NCI-H774 (cell line): ENCODE results near the gene TMEM106C.
"Not testable (repeated sequence)": the region's sequence is repeated elsewhere in the genome, so short reads cannot be mapped to it uniquely, and the experiment has no call there.

ENCODE experiments used
- DNase-seq: peaks from one replicate; lab custom pipeline; 2025; lab: John Stamatoyannopoulos, UW

TMEM106C gene

GRCh38 chr12:47949441-47950341 lies 13.7 kb upstream of the TMEM106C start:
- peak; percentile 29 for DNase-seq

GRCh38 chr12:47950856-47951468 lies 12.4 kb upstream of the TMEM106C start:
- DNase-seq, result no peak

GRCh38 chr12:47954058-47954457 lies 9.3 kb upstream of the TMEM106C start:
- DNase-seq, result no peak

GRCh38 chr12:47954467-47955045 lies 8.8 kb upstream of the TMEM106C start:
- no peak for DNase-seq

GRCh38 chr12:47955059-47955458 lies 8.3 kb upstream of the TMEM106C start:
- no peak for DNase-seq

GRCh38 chr12:47957671-47958070 lies 5.7 kb upstream of the TMEM106C start:
- not testable (repeated sequence) for DNase-seq

- no peak for DNase-seq
These were observed 1.2 kb upstream of the TMEM106C start for GRCh38 chr12:47962198-47962597.

GRCh38 chr12:47964106-47964728 lies 821 bp downstream of the TMEM106C start:
- no peak for DNase-seq

GRCh38 chr12:47965581-47965980 lies 2.2 kb downstream of the TMEM106C start:
- DNase-seq, result no peak

- no peak for DNase-seq
These were observed 4.3 kb downstream of the TMEM106C start for GRCh38 chr12:47967461-47968321.

GRCh38 chr12:47969845-47970244 lies 6.4 kb downstream of the TMEM106C start:
- DNase-seq, result no peak

GRCh38 chr12:47970843-47971242 lies 7.4 kb downstream of the TMEM106C start:
- no peak for DNase-seq

- DNase-seq, result no peak
These were observed 9.5 kb downstream of the TMEM106C start for GRCh38 chr12:47972895-47973294.

- no peak for DNase-seq
These were observed 10.5 kb downstream of the TMEM106C start for GRCh38 chr12:47973870-47974269.

- no peak for DNase-seq
These were observed 11.7 kb downstream of the TMEM106C start for GRCh38 chr12:47975036-47975620.

- no peak for DNase-seq
These were observed 12.4 kb downstream of the TMEM106C start for GRCh38 chr12:47975816-47976215.

- DNase-seq, result no peak
These were observed 13.8 kb downstream of the TMEM106C start for GRCh38 chr12:47977046-47977771.

GRCh38 chr12:47977772-47978597 lies 14.6 kb downstream of the TMEM106C start:
- no peak for DNase-seq

GRCh38 chr12:47978598-47978873 lies 15.1 kb downstream of the TMEM106C start:
- no peak for DNase-seq

- DNase-seq, result no peak
These were observed 15.8 kb downstream of the TMEM106C start for GRCh38 chr12:47979166-47979565.
